GM15510 (cell line): ENCODE results near the gene RBMS2.

Experiments used
- POLR2A ChIP-seq: IDR thresholded peaks from 3 replicates; pipeline ENCODE4 v1.6.1; 2011; ENCODE audit warnings: borderline replicate concordance; ENCODE audit not compliant: insufficient read length; ENCODE audit errors: extremely low read depth

RBMS2 gene

DNA sequence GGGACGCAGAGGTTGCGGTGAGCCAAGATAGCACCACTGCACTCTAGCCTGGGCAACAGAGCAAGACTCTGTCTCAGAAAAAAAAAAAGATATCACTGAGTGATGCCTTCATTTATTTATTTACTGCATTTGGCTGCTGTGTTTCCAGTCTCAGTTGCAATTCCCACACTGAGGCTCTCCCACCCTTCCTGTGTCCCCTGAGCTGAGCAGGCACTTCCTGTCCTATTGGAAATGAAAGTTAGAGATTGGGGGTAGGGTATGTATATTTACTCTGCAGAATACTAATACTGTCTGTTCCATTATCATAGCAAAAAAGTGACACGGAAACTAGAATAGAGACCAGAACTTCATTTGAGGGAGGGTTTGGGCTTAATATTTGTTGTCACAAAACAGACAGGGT, 1.6 kb upstream of the RBMS2 start:
- TF ChIP-seq POLR2A, result no peak

DNA sequence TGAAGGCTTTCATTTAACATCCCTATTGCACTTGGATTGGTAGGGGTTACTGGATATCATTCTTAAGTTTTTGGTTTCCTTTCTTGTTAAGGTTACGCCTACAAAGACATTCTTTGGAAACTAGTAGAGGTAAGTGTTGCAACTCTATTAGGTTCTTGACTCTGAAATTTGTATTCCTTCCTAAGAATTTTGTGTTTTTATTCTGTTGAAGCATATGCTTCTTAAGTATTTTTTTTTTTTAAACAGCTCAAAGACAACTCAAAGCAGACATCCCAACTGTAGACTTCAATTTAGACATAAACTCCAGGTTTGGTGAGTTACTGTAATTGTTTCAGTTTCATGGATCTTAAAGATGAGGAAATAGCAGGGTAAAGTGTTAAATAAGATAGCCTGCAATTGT, 1.1 kb upstream of the RBMS2 start:
- no peak for TF ChIP-seq POLR2A

DNA sequence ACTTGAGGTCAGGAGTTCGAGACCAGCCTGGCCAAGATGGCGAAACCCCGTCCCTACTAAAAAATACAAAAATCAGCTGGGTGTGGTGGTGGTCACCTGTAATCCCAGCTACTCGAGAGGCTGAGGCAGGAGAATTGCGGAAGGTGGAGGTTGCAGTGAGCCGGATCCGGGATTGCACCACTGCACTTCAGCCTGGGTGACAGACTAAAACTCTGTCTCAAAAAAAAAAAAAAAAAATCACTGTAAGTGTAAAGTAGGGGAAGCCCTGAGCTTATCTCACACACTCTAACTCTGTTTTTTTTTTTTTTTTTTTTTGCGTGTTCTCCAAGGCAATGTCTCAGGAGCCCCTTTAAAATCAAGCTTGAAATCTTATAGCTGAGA, 421 bp upstream of the RBMS2 start:
- TF ChIP-seq POLR2A, result no peak

DNA sequence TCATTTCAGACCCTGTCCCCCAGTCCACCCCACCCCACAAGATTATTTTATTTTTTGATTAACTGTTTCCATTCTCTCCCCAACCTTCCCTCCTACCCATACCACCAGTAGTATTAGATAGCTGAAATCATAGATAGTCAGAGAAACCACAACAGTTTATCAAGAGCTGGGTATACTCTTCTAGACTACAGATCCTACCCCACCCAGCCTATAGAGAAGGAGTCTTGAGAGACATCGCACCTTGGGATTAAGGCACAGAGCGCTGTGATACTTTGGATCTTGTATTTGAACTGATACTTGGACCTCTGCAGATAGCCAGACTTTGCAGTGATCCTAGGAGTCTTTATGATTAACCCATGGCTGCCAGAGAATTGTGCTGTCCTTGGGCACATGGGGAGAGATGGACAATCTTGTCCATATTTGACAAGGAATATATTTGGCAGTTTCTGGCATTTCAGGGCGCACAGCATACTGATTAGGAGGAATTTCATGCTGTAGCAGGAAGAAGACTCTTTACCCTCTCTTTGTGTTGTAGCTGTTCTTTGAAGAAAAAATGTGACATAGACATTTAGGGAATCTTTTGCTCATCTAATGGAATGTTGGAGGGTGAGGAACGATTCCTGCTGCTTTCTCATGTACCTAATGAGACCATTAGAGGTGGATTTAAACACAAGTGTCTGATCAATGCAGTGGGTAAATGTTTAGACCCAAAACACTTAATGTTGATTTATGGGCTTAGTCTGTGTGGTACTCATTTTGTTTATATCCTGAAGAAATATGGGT, 982 bp downstream of the RBMS2 start:
- no peak for TF ChIP-seq POLR2A

DNA sequence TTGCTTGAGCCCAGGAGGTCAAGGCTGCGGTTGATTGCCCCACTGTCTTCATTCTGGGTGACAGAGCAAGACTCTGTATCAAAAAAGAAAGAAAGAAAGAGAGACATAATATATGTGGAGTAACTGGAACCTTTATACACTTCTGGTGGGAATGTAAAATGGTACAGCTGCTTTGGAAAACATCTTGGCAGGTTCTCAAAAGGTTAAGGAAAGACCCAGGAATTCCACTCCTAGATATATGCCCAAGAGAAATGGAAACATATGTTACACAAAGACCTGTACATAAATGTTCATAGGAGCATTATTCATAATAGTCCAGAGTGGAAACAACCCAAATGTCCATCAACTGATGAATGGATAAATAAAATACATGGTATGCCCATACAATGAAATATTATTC, 7.2 kb downstream of the RBMS2 start:
- TF ChIP-seq POLR2A, result no peak

DNA sequence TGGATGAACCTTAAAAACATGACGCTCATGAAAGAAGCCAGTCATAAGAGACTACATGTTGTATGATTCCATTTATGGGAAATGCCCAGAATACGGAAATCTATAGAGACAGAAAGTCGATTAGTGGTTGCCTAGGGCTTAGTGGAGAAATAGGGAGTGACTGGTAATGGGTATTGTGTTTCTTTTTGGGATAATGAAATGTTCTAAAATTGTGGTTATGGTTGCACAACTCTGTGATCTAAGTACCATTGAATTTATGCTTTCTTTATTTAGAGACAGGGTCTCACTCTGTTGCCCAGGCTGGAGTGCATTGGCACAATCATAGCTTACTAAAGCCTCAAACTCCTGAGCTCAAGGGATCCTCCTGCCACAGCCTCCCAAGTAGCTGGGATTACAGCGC, 8.0 kb downstream of the RBMS2 start:
- TF ChIP-seq POLR2A, result no peak

DNA sequence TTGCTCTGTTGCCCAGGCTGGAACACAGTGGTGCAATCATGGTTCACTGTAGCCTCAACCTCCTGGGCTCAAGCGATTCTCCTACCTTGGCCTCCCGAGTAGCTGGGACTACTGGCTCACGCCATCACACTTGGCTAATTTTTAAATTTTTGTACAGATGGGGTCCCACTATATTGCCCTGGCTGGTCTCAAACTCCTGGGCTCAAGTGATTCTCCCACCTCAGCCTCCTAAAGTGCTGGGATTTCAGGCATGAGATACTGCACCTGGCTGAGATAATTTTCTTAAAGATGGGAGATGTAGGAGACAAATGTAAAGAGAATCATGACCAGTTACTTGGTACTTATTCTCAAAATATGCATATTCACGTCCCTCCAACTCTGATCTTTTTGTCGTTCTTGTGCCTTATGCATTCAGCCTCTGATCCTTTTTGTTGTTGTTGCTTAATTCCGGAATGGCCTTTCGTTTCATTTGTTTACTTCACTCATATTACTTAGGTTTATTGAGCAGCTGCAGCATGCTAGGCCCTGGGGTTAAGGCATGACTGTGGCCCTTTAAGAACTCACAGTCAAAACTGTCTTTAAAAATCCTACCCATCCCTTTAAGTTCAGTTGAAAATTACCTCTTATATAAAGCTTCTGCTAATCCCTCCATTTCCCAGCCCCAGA, 8.9 kb downstream of the RBMS2 start:
- no peak for TF ChIP-seq POLR2A

DNA sequence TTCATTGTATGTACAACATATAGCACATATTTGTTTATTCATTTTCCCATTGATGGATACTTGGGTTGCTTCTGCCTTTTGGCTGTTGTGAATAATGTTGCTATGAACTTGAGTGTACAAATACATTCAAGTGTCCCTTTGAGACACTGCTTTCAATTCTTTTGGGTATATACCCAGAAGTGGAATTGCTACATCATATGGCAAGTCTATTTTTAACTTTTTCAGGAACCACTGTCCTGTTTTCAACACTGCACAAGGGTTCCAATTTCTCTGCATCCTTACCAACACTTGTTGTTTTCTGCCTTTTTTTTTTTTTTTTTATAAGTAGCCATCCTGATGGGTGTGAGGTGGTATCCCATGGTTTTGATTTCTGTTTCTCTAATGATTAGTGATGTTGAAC, 15.9 kb downstream of the RBMS2 start:
- no peak for TF ChIP-seq POLR2A

DNA sequence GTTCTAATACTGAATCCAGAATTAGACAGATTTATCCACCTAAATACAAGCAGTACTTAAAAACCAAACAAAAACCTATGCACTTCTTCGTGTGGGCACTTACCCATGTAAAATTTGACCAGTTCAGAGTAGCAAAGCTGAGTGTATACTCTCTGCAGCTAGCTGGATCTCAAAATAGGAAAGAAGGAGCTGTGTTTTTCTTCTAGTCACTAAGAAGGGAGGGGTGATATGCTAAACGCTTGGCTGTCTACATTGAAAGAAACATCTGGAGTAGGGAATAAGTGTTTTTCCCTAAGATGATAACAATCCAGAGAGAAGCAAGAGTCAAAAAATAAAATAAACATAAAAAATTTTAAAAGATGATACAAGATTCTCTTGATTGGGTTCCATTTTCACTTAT, 20.0 kb downstream of the RBMS2 start:
- TF ChIP-seq POLR2A, result no peak

DNA sequence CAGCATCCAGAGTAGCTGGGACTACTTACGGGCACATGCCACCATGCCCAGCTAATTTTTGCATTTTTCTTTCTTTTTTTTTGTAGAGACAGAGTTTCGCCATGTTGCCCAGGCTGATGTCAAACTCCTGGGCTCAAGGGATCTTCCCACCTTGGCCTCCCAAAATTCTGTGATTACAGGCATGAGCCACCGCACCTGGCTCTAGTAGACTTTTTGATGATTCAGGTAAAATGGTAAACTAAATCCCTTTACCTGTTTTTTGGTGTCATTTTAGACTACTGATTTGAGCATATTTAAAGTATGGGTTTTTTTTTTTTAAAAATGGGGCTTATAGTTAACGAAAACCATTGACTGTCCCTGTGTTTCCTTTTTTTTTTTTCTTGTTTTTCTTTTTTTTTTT, 20.5 kb downstream of the RBMS2 start:
- TF ChIP-seq POLR2A, result no peak

DNA sequence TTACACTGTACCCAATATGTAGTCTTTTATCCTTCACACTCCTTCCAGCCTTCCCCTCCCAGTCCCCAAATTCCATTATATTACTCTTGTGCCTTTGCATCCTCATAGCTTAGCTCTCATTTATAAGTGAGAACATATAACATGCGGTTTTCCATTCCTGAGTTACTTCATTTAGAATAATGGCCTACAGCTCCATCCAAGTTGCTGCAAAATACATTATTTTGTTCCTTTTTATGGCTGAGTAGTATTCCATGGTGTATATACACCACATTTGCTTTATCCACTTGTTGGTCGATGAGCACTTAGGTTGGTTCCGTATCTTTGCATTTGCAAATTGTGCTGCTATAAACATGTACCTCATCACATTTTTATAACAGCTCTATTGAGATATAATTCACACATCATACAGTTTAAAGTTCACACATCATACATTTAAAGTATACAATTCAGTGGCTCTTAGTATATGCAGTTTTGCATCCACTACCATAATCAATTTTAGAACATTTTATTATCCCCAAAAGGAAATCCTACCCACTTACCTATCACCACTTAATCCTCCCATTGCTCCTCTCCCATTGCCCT, 23.5 kb downstream of the RBMS2 start:
- no peak for TF ChIP-seq POLR2A

DNA sequence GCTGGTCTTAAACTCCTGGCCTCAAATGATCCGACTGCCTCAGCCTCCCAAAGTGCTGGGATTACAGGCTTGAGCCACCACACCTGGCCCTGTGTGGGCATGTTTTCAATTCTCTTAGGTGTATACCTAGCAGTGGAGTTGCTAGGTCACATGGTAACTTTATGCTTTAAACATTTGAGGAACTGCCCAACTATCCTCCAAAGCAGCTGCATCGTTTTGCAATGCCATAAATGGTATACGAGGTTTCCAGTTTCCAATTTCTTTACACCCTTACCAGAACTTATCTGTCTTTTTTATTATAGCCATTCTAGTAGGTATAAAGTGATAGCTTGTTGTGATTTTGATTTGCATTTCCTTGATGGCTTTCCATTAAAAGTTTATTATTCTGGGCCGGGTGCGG, 25.1 kb downstream of the RBMS2 start:
- TF ChIP-seq POLR2A, result no peak

DNA sequence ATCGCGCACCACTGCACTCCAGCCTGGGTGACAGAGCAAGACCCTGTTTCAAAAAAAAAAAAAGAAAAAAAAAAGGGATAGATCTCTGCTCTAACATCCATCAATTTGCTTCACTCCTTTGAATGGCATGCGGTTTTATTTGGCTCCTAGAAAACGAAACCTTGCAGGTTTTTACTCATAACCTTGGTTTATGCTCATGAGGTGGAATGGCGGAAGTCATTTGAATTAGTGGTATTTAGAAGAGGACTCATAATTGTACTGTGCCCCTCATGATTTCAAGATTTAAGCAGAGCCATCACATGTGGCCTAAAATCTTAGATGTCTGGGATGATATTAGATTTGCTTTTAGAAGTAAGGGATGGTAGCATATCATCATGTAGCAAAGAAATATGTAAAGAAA, 29.4 kb downstream of the RBMS2 start:
- TF ChIP-seq POLR2A, result no peak

DNA sequence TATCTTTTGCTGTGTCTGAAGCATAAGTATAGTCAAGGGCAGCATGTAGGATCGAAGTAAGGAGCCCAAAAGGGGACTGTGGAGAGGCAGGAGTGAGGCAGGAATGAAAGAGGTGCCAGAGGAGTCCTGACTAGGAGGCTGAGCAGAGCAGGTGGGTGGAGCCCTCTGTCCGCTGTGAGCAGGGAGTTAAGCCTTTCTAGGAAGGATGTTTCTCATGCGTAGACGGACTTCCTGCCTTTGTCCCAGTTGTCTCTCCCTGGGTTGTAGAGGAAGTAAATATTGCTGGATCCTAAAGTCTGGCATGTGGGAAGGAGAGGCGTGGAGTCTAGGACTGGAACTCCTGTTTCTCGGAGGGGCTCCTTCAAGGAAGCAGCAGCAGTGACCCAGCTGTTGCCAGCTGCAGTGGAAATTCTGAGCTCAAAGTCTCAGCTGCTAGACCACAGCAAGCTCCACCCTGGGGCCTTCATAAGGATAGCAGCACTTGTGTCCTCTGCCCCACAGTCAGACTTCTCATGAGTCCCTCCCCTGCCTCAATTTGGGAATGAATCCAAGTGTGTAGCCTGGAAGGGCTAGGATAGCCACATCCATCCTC, 44.0 kb downstream of the RBMS2 start:
- no peak for TF ChIP-seq POLR2A

DNA sequence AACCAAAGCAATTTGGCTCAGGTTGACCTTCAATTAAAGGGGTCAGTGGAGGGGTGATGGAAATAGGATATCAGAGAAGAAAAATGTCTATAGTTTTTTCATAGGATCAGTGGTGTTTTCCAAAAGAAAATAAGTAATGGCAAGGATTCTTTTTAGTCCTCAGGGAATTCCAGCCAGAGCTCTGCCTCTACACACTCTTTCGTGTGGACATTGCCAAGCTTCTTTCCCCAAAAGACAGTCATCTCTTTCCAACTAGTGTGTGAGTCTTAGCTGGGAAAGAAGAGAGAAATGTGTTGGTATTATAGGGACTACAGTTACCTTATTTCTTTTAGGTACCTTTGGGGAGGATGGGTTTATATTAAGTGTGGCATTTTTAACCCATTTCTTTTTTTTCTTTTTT, 46.5 kb downstream of the RBMS2 start:
- no peak for TF ChIP-seq POLR2A

DNA sequence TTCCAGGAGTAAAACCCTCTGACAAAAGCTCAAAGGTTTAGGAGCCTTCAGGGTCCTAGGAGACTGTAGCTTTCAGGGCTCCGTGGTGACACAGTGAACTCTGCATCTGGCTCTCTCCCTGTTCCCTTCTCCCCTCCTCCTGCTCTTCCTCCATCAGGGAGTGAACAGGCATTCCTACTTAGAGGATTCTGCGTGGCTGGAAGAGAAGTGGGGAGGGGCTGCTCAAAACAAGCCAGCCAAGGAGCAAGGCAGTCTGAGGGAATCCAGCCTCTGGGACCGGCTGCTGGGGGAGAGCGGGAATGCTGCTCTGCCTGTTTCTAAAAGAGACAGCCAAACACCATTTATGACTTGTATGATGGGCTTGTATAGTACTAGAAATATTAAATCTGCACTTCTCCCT, 49.5 kb downstream of the RBMS2 start:
- TF ChIP-seq POLR2A, result no peak
